GM19463 (cell line): Measurements from ENCODE around the gene DOCK3.

Experiments used
- ATAC-seq: cut with Tn5 transposase; IDR thresholded peaks from one replicate; pipeline ENCODE4 v1.9.1; 2021; ENCODE audit warnings: mild to moderate bottlenecking, moderate library complexity; ENCODE audit not compliant: unreplicated experiment

The DOCK3 gene

DNA sequence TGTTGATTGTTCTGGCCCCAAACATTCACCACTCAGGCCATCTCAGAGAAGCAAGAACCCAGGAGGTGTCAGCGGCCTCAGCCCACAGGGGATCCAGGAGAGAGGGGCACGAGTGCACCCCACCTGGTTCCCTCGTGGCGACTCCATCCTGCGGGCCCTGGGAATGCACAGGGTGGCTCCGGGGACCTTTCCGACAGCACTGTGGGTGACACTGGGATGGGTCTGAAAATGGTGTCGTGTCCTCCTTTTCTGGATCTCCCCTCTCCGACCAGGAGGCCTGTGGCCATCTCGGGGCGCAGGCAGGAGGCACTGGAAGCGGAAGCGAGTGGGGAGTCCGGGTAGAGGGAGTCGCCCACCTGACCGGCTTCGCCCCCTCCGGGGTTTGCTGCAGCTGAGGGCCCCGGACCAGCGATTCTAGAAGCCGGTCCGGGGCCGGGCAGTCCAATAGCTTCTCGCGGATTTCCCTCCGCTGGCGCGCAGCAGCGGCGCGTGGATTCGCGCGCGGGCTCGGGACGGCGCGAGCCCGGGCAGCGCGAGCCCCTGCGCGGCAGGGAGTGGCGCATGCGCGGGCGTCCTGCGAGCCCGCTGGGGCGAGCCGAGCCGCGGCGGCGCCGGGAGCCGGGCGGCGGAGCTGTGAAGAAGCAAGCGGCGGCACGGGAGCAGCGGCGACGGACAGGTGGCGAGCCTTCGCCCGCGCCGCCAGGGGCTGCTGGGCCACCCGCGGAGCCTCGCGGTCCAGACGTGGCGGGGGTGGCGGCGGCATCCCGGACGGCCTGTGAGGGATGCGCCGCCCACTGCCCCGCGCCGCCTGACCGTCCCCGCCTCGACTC, at the start of gene DOCK3:
Gene DOCK3, plus strand, starts transcription at position 579 of the 830 bp plus-strand sequence. CDS start 337 bp downstream, outside the sequence.
- no peak for ATAC-seq

DNA sequence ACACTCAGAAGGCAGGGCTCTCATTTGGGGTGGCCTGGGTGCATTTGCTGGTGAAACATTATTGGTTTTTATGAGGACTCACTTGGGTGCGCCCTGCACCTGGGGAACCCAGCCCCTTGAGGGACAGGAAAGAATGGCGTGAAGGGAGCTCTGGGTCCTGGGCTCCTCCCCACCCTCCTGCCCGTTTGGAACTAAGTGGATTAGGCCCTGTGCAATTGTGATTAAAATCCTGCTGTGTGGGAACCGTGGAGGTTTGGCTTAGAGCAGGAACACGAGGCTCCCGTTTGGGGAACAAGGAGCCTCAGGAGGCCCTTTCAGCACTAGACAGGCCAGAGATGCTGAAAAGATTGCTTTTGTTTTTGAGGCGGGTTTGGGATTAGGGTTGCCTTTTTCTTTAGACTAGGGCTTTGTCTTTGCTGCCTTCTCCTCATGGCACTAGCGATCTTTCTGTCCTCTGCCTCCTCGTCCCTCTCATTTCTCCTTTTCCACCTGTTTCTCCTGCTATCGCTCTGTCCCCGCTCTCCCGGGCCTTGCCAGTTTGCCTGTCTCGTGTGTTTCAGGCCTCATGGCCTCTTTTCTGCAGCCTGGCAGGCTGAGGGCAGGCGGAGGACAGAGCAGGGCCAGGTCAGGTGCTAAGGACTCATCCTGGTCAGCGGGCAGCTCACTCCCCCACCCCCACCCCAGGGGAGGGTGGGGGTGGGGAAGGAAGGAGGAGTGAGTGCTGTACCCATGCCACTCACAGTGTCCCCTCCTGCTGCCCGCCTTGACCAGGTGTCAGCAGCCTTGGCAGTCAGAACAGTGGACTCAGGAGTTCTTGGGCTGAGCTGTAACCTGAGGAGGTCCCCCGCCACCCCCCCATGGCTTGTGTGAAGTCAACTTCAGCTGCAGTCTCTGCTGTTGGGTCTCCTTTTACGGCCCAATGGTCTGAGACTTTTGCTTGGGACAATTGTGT, 49.2 kb upstream of the DOCK3 start:
- ATAC-seq: no peak

- ATAC-seq: no peak
Observed at GRCh38 chr3:50626401-50626800, 48.3 kb upstream of the DOCK3 start.

- ATAC-seq: no peak
Observed at GRCh38 chr3:50627407-50628051, 47.2 kb upstream of the DOCK3 start.

DNA sequence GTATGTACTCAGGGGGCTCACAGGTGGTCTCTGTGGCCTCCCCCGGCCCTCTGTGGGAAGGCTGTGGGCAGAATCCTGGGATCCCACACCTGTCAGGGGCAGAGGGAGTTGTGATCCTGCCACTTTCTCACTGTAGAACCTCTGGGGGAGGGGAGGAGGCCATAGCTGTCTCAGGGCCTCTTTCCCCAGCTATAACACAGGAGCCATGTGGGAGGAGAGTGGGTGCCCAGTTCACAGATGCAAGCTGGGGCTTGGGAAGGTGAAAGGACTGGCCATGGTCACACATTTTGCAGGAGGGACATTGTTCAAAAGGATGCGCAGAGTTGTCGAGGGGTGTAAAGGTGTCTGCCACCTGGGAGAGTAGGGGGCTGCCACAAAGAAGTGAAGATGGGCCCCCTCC, 46.1 kb upstream of the DOCK3 start:
- no peak for ATAC-seq

- ATAC-seq: no peak
Observed at GRCh38 chr3:50630394-50630793, 44.3 kb upstream of the DOCK3 start.

DNA sequence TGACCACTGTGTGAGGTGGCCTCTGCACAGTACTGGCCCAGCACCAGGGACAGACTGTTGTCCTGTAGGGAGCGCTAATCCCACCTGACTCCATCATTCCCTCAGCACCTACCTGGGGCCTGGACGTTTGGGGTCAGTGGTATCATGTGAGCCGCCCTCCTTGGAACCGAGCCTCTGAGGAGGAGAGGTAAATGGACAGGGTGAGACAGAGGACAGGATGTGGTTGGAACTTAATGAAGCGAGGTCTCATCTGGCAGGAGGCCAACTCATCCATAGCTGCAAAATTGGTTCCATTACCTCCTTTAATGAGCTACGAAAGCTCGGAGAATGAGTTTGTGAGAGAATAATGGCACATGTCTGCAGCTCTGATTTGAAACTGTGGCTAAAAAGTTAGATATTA, 43.9 kb upstream of the DOCK3 start:
- no peak for ATAC-seq

DNA sequence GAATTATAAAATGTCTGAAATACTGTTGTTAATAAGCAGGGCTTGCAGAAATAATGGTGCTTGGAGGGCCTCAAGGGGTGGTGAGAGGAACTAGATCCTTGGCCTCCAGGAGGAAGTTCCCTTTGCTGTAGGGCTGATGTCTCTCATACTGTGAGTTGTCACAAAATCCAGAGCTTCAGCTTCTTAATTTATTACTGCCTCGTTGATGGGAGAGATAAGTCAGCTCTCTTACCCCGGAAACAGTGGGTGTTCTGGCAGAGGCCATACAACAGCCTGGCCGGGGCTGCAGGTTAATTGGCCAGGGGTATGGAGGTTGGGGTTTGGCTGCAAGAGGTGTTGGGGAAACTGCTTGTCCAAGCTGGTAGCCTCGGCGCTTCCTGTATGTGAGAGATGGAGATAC, 42.3 kb upstream of the DOCK3 start:
- ATAC-seq: no peak

GRCh38 chr3:50633230-50633790, 41.4 kb upstream of the DOCK3 start:
- ATAC-seq: no peak

GRCh38 chr3:50635066-50635465, 39.7 kb upstream of the DOCK3 start:
- no peak for ATAC-seq

- ATAC-seq: no peak
Observed at GRCh38 chr3:50637011-50637410, 37.7 kb upstream of the DOCK3 start.

GRCh38 chr3:50637945-50638344, 36.8 kb upstream of the DOCK3 start:
- ATAC-seq: no peak

GRCh38 chr3:50639055-50639494, 35.7 kb upstream of the DOCK3 start:
- no peak for ATAC-seq

DNA sequence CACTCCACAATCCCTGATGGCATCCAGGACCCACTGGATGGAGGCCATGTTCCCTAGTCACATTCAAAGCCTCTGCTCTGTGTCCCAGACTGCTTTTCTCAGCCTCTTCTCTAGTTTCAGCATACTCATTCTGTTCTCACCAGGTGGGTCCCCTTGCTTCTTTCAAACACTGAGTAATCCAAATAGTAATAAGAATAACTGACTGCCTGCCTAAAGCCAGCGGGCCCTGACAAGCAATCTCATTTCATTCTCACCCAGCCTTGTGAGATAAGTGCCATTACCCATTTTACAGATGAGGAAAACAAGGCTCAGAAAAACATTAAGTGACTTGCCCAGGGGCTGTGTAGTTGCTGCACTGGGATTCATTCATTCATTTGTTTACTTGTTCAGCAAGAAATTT, 32.3 kb upstream of the DOCK3 start:
- ATAC-seq: no peak

- no peak for ATAC-seq
Observed at GRCh38 chr3:50644561-50644960, 30.2 kb upstream of the DOCK3 start.

GRCh38 chr3:50645378-50645777, 29.3 kb upstream of the DOCK3 start:
- ATAC-seq: no peak

DNA sequence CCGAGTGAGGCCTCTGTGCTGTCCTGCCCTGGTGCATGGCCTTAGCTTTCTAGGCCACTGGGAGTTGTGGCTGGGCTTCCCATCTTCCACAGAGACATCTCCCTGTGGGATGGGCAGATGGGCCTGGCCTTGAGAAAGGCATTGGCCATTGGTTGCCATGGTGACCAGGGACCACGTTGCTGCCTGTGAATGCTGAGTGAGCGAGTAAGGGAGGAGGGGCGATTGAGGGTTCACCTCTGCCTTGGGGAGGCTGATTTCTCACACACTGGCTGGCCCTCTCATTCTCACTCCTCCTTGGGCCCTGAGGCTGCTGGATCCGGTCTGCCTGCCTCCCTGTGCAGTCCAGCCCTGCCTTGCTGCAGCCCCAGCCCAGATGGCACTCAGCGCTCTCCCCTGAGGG, 26.4 kb upstream of the DOCK3 start:
- no peak for ATAC-seq

- ATAC-seq: no peak
Observed at GRCh38 chr3:50648944-50649343, 25.8 kb upstream of the DOCK3 start.

DNA sequence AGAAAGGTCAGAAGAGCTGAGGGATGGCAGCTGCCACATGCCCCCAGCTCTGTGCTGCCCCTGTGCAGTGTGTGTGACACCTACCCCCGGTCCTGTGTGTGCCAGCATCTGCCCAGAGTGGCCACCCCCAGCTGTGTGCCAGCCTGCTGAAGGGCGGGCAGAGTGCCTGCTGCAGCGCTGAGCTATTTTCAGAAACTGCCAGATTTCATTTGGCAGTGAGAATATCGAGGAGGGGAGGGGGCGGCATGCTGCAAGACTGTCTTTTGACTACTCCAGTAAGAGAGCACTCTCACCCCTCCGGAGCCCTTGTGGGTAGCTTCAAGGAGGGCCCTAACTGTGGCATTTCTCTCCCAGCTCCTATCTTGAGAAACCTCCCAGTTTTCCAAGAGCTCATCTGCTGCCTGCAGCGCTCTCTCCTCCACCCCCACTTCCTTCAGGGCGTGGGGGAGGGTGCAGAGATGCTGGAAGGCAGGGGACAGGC, 25.2 kb upstream of the DOCK3 start:
- ATAC-seq: no peak

GRCh38 chr3:50650018-50650417, 24.7 kb upstream of the DOCK3 start:
- ATAC-seq: no peak

GRCh38 chr3:50651445-50651844, 23.3 kb upstream of the DOCK3 start:
- ATAC-seq: no peak
